Adrenal gland (tissue), 5 donors: ENCODE data around the gene UGT1A4.

Experiments used
- CTCF ChIP-seq, 6 experiments: fragments of 450-650 bp in 4 of 6; fragments of 200-600 bp in 2 of 6; sonication (generic) in 1 of 6; IDR thresholded peaks; 1 replicate in 5 of 6; 2 replicates in 1 of 6; pipeline versions ENCODE4 v1.5.1 to v1.8.0; 2016 to 2021; ENCODE audit warnings: antibody characterized with exemption in 6 of 6, mild to moderate bottlenecking in 2 of 6, moderate library complexity in 1 of 6
- POLR2A ChIP-seq, 2 donors: fragments of 450-650 bp; IDR thresholded peaks; one replicate each; pipeline ENCODE4 v1.6.1; 2017; ENCODE audit warnings: antibody characterized with exemption in 2 of 2, mild to moderate bottlenecking in 2 of 2, moderate library complexity in 1 of 2
- donor health status: DM: no; HTN: no; CAD: no.

DNA sequence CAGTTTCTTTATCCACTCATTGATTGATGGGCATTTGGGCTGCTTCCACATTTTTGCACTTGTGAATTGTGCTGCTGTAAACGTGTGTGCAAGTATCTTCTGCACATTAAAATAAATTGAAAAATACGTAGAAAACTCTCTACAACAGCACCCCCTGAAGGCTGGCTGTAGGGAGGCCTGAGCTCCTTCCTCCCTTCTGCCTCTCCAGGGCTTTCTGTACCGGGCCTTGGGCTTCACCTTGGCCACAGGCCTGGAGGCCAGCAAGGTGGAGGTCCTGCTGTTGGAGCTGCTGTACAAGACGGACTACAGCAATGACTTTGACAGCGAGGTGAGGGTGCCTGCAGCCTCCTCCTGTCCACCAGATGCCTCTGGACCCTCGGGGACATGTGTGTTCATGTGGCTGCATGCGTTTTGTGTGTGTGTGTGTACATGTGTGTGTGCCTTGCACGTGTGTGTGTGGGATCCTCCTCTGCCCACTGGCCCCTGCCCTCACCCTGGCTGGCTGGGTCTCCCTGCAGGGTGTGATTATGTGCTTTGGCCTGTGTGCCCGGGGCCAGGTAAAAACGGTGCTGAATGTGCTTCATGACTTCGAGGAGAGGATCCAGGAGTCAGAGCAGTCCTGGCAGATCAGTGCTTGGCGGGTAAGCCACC lies 88.8 kb downstream of the UGT1A4 start:
- TF ChIP-seq CTCF (IDR thresholded peaks at IDR 0.05) (no peak), POLR2A (IDR thresholded peaks at IDR 0.05) (no peak)
